GM19193 (cell line): ENCODE data around the gene MAPKBP1.

Source experiments
- POLR2A ChIP-seq: IDR thresholded peaks from 4 replicates; pipeline ENCODE4 v1.6.1; 2011; ENCODE audit not compliant: insufficient read depth, insufficient read length; ENCODE audit errors: extremely low read depth

The MAPKBP1 gene

DNA sequence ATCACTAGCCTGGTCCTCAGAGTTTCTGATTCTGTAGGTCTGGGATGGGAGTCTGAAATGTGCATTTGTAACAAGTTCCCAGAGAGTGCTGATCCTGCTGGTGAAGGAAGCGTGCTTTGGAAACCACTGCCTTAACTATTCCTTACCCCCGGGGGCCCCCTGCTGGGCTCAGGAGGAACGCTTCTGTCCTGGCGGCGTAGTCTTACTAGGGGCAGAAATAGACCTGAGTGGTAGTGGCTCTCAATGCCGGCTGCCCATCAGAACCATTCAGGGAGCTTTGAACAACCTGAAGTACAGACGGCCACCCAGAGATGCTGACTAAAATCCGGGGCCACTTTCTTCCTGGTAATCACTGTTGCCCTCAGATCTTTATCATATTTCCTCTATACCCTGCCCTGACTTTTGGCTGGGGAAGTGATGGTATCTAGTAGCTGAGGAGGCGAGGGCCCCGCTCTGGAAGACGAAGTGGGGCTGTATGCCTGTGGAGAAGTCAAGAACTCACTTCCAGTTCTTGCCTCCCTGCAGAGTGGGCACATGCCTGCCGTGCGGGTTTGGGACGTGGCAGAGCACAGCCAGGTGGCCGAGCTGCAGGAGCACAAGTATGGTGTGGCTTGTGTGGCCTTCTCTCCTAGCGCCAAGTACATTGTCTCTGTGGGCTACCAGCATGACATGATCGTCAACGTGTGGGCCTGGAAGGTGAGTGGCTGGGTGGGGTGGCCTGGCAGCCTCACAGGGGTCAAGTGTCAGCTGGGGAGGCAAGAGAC is 37.3 kb downstream of the MAPKBP1 start:
- TF ChIP-seq POLR2A, result no peak

DNA sequence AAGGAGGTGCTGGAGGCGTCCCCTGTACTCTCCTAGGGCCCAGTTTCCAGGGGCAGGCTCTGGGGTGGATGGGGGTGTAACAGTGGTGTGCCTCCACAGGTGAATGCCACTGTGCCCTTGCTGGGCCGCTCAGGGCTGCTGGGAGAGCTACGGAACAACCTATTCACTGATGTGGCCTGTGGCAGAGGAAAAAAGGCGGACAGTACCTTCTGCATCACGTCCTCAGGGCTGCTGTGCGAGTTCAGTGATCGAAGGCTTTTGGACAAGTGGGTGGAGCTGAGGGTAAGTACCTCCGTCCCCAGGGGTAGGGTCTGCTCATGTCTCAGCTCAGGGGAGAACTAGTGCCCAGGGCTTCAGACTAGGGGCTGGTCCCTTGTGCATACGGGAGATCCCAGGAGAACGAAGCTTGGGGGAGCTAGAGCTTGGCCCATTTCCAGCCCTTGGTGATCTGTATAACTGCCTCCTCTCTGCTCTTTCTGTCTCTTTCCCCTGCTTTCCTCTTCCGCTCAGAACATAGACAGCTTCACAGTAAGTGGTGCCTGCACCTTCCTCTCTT is 38.6 kb downstream of the MAPKBP1 start:
- TF ChIP-seq POLR2A, result no peak

DNA sequence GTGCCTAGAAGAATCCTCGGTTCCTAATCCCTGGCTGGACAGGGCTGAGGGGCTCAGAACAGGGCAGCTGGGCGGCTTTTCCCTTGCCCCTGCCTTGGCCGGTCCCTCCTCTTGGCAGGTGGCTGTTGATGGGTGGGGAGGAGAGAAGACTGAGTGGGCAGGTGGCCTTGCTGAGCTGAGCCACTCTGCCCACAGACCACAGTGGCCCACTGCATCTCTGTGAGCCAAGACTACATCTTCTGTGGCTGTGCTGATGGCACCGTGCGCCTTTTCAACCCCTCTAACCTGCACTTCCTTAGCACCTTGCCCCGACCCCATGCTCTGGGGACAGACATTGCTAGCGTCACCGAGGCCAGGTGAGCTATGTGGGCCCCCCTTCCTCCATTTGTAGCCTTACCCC is 39.1 kb downstream of the MAPKBP1 start:
- TF ChIP-seq POLR2A, result no peak

DNA sequence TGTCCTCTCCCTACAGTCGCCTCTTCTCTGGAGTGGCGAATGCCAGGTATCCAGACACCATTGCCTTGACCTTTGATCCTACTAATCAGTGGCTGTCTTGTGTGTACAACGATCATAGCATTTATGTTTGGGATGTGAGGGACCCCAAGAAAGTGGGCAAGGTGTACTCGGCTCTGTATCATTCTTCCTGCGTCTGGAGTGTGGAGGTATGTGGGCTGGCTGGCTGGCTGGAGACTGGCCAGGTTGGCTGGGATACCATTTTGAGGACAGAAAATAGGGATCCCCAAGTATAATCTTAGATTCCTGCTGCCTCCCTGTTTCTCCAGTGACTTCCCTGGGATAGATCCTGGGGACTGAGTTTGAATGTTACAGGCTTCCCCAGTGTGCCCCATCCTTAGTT is 40.2 kb downstream of the MAPKBP1 start:
- no peak for TF ChIP-seq POLR2A

DNA sequence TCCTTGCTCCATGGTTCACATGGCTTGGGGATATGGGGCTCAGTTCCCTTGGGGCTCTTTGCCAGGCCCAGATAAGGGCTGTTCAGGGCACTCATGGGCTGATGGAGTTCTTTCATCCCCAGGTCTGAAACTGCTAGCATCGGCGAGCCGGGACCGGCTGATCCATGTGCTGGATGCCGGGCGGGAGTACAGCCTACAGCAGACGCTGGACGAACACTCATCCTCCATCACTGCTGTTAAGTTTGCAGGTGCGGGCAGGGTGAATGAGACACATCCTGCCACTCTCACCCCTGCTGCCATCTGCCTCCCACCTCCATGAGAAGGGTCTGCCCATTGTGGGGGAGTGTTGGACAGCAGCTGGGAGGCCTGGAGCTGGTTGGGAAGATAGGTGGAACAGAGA is 42.5 kb downstream of the MAPKBP1 start:
- no peak for TF ChIP-seq POLR2A

DNA sequence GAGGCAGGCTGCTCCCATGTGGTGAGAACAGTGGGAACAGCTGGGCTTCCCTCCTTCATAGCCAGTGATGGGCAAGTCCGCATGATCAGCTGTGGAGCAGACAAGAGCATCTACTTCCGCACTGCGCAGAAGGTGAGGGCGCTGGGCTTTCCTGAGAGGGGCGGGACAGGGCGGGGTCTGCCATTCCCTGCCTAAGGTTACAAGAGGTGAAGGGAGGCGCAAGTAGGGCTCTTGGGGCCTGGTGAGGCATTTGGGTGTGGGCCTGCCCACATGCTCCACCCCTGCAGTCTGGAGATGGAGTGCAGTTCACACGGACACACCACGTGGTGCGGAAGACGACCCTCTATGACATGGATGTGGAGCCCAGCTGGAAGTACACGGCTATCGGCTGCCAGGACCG is 43.0 kb downstream of the MAPKBP1 start:
- no peak for TF ChIP-seq POLR2A

DNA sequence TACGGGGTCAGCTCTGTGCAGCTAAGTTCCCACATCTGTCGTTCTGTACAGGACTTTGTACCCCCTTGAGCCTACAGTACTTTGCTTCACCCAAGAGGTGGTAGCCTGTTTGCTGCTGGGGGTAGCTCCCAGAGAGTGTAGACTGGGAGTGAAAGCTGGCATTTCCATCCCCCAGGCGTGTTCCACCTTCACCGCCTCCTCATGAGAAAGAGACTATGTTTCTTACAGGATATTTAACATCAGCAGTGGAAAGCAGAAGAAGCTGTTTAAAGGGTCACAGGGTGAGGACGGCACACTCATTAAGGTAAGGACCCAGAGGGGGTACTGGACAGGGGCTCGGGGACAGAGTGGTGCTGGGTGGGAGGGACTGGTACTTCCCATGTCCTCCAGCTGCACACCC is 43.5 kb downstream of the MAPKBP1 start:
- no peak for TF ChIP-seq POLR2A

DNA sequence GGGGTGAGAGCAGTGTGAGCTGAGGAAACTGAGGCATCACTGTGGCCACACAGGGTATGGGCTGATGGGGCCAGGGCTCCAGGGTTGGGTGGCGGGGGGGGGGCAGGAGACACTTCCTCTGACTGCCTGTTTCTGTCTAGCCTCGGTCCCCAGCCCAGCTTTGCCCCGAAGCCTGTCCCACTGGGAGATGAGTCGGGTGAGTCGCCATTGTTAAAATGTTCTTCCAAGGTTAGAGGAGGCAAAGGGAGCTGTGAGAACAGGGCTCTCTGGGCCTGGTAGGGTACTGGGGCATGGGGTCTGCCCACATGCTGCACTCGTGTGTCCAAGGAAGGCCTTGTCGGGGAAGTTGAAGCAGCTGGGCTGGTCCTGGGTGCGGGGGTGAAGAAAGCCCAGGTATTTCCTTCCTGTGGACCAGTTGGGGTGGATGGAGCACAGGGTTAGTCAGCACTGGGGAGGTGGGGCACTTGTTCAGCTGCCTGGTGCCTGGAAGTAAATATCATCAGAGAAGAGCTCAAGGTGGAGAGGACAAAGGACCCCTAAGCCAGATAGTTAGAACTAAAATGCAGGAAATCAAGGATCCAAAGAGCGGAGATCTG is 45.3 kb downstream of the MAPKBP1 start:
- TF ChIP-seq POLR2A, result no peak

DNA sequence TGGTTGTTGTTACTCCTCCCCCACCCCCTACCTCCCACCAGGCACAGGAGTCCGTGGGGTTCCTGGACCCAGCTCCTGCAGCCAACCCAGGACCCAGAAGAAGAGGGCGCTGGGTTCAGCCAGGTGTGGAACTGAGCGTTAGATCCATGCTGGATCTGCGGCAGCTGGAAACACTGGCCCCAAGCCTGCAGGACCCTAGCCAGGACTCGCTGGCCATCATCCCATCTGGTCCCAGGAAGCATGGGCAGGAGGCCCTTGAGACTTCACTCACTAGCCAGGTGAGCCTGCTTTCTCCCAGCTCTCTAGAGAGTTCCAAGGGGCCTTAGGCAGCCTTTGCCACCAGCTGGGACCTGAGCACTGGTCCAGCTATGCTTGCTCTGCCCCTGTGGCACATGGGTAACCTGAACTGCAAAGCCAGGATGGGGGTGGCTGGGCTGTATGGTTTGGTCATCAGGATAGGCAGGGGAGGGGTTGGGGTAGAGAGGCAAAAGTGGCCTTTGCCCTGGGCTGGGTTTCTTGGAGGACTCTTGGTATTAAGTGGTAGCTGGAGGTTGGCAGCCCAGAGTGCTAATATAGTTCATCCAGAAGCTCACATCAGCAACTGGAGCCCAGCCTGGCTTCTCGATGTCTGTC is 46.6 kb downstream of the MAPKBP1 start:
- TF ChIP-seq POLR2A, result no peak

DNA sequence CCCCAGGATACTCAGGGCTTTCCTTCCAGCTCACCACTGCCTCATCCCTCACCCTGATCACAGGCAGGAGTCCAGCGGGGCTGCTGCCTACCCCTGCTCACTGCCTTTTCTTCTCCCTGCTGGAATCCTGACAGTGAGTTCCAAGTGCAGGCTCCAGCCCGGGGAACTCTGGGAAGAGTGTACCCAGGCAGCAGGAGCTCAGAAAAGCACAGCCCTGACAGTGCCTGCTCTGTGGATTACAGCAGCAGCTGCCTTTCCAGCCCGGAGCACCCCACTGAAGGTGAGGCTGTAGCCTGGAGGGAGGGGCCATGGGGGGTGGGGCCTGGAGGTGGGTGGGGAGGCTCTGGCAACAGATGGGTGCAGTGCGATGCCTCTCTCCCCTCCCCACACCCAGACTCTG is 47.5 kb downstream of the MAPKBP1 start:
- TF ChIP-seq POLR2A, result no peak

DNA sequence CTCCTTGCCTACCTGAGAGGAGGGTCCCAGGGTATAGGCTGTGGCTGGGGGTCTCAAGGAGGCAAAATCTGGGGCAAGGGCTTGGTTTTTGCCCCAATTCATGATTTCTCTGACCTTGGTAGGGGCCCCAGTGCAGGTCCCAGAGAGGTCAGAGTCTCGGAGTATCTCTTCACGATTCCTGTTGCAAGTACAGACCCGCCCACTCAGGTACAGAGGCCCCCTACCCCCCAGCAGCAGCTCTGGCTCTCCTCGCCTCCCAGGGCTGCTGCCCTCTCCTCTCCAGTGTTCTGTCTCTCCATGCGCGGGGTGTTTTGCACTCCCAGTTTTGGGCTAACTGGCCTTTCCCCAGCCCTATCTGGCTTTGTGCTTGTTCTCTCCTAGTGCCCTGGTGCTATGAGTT is 48.2 kb downstream of the MAPKBP1 start:
- TF ChIP-seq POLR2A, result no peak

DNA sequence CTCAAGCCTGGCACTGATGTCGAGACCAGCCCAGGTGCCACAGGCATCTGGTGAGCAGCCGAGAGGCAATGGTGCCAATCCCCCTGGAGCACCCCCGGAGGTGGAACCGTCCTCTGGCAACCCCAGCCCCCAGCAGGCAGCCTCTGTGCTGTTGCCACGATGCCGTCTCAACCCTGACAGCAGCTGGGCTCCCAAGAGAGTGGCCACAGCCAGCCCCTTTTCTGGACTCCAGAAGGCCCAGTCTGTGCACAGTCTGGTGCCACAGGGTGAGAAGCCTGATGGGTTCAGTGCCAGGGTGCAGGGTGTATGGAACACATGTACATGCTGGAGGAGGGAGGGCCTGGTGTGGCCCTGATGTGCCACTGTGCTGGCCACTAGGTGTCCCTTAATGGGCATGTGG is 48.7 kb downstream of the MAPKBP1 start:
- TF ChIP-seq POLR2A, result no peak

DNA sequence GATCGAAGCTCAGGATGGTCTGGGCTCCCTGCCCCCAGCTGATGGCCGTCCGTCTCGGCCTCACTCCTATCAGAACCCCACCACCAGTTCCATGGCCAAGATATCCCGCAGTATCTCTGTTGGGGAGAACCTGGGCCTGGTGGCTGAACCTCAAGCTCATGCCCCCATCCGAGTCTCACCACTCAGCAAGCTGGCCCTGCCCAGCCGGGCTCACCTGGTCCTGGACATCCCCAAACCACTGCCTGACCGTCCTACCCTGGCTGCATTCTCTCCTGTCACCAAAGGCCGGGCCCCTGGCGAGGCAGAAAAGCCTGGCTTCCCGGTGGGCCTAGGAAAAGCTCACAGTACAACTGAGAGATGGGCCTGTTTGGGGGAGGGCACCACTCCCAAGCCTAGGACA is 49.2 kb downstream of the MAPKBP1 start:
- TF ChIP-seq POLR2A, result no peak

DNA sequence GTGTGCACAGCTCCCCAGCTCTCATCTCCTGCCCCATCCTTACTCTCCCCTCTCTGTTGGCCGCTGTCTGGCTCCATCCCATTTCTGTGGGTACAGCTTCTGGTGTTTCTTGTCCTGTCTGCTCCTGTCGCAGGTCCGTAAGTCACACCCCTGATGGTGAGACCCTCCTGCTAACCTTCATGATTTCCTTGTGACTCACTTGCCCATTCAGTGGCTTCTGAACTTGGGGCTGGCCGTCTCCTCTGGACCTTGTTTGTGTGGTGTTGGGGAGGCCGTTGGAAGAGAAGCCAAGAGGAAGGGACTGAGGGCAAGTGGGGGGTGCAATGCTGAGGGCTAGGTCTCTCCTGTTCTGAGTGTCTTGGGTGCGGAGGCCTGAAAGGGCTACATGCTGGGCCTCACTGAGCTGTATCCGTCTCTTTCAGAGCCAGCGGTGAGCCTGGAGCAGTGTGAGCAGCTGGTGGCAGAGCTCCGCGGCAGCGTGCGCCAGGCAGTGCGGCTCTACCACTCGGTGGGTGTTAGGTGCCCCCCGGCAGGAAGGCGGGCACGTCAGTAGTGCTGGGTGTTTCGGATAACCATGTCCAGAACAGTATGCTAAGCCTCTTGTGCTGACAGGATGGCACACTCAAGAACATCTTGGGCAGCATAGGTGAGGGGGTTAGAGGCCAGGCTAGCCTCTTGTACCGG is 49.9 kb downstream of the MAPKBP1 start:
- TF ChIP-seq POLR2A, result no peak

DNA sequence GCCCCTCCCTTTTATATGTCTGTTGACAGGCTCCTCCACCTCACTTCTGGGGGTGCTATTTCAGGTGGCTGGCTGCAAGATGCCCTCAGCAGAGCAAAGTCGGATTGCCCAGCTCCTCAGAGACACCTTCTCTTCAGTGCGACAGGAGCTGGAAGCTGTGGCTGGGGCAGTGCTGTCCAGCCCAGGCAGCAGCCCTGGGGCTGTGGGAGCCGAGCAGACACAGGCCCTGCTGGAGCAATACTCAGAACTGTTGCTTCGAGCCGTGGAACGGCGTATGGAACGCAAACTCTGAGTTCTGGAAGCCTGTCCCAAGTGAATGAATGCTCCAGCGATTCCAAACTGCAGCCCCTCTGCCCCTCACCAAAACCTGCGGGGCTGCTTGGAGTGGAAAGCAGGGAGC is 50.9 kb downstream of the MAPKBP1 start:
- TF ChIP-seq POLR2A, result no peak
